Natural killer cell (primary cell): ENCODE data around the gene NRP1. TPM values are rescaled to one million over a fixed set of nuclear protein-coding genes. Genes with fewer than 3 reads are reported as not detected.

Source experiments
- ATAC-seq, 3 donors: fragments of 150-1000 bp in 2 of 3; fragments of 200-7000 bp in 1 of 3; cut with Tn5 transposase; 1 replicate in 1 of 3; 2 replicates in 2 of 3; pipeline ENCODE4 v1.10.0; 2021; ENCODE audit warnings: mild to moderate bottlenecking in 2 of 3, moderate library complexity in 2 of 3
- DNase-seq, 2 donors: peaks; one replicate each; pipeline versions ENCODE4 v3.0.0 to v3.0.0-alpha.2; 2013 to 2021; ENCODE audit warnings: mixed read lengths in 1 of 2
- H3K27ac ChIP-seq: one replicate; pipeline ENCODE4 v1.5.1; 2013; ENCODE audit warnings: mild to moderate bottlenecking, low read length
- H3K27me3 ChIP-seq: one replicate; pipeline ENCODE4 v1.6.1; 2013; ENCODE audit warnings: low read length; ENCODE audit not compliant: control insufficient read depth, insufficient read depth
- H3K36me3 ChIP-seq: one replicate; pipeline ENCODE4 v1.6.1; 2013; ENCODE audit warnings: low read length; ENCODE audit not compliant: control insufficient read depth, insufficient read depth
- H3K4me1 ChIP-seq: one replicate; pipeline ENCODE4 v1.6.1; 2013; ENCODE audit warnings: low read length; ENCODE audit not compliant: control insufficient read depth, insufficient read depth
- H3K4me3 ChIP-seq: one replicate; pipeline ENCODE4 v1.5.1; 2013; ENCODE audit warnings: low read length
- H3K9me3 ChIP-seq: one replicate; pipeline ENCODE4 v1.6.1; 2013; ENCODE audit warnings: low read length; ENCODE audit not compliant: control insufficient read depth, insufficient read depth
- H3K27ac Mint-ChIP-seq, 2 donors: one replicate each; pipeline ENCODE4 v1.8.0; 2022; ENCODE audit warnings: mild to moderate bottlenecking in 2 of 2, mixed read lengths in 2 of 2, moderate library complexity in 1 of 2
- H3K27me3 Mint-ChIP-seq, 2 donors: one replicate each; pipeline ENCODE4 v1.8.0; 2022; ENCODE audit warnings: low read depth in 2 of 2, mixed read lengths in 2 of 2
- H3K36me3 Mint-ChIP-seq: one replicate; pipeline ENCODE4 v1.8.0; 2022; ENCODE audit warnings: mixed read lengths
- H3K4me1 Mint-ChIP-seq, 2 donors: one replicate each; pipeline ENCODE4 v1.8.0; 2022; ENCODE audit warnings: mixed read lengths in 2 of 2
- H3K4me3 Mint-ChIP-seq: one replicate; pipeline ENCODE4 v1.8.0; 2022; ENCODE audit warnings: mild to moderate bottlenecking, moderate library complexity, mixed read lengths
- H3K9me3 Mint-ChIP-seq, 2 donors: one replicate each; pipeline ENCODE4 v1.8.0; 2022; ENCODE audit warnings: mixed read lengths in 2 of 2
- CTCF ChIP-seq: fragments of 200-600 bp; IDR thresholded peaks from one replicate; pipeline ENCODE4 v1.8.0; 2022; ENCODE audit warnings: antibody characterized with exemption
- WGBS: methylation state at CpG from one replicate; pipeline ENCODE4 v1.1.7; 2013; ENCODE audit warnings: missing lambda C conversion rate; ENCODE audit not compliant: insufficient coverage; 5-methylcytosine and 5-hydroxymethylcytosine counted together
- intact Hi-C: fragments of 100-400 bp; cut with micrococcal nuclease; formaldehyde crosslinking; loops from one replicate; pipeline ENCODE4 v1.14.2; 2022
- total RNA-seq, 4 donors: library from RNA; stranded (reverse); fragments of 120-200 nt in 1 of 4; gene quantifications; one replicate each; pipeline versions ENCODE4 v1.2.3 to v1.2.4, GENCODE V29; 2013 to 2022

Gene NRP1
- total RNA-seq, 3 donors from 2014 or later (not counting 1 experiment from before 2014, with no cell fraction given), result 0.16 to 1.5 TPM; not detected in 1

DNA sequence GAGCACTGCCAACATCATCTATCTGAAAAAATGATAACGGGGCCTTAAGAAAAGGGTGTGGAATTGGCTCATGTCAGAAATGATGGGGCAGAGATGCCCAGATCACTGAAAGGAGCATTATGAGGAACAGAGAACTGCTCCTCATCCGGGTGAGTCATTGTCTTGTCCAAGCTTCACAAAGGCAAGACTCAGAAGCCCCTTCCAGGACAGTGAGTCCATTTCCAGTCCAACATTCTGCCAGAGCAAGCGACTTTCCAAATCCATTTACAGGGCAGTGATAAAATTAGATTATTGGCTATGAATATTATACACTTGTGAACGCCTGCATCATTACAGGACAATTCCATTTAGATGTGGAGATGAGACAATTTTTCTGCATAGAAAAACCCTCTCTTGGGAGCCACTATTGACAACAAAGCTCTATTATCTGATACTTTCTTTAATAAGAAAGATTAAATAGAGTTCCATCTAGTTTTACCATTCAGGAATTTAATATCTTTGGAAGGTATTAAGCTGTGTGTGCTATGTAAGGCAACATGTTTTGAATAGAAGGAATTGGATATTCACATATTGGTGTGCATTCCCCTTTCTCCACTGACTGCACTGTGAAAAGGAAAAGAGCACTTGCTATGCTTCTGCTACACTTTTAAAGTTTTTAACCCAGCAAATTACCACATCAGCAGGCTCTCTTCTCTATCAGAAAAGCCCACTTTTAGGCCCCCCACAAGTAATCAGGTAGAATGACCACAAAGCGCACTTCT is 159.6 kb downstream of the NRP1 start:
- no peaks in the 10 kb centered on the region for H3K4me1 ChIP-seq
- no peak overlapping the region for H3K4me3 Mint-ChIP-seq
- H3K27me3 Mint-ChIP-seq, result peaks cover 29 to 60% of the 10 kb centered on the region in 2 donors
- H3K9me3 Mint-ChIP-seq, result no peaks in the 10 kb centered on the region
- H3K36me3 ChIP-seq, result no peaks in the 10 kb centered on the region
- 93% methylated on average over 3 of the region's 5 CpGs for WGBS
- no peak overlapping the region for H3K27ac ChIP-seq
- DNase-seq (no peak), ATAC-seq (no peak)
- H3K36me3 Mint-ChIP-seq, result no peaks in the 10 kb centered on the region
- TF ChIP-seq CTCF, result no peak
- H3K4me1 Mint-ChIP-seq, result no peaks in the 10 kb centered on the region
- H3K27ac Mint-ChIP-seq, result no peak overlapping the region
- peaks cover 4% of the 10 kb centered on the region for H3K27me3 ChIP-seq
- no peaks in the 10 kb centered on the region for H3K9me3 ChIP-seq
- intact Hi-C loops, result no loop called here
- H3K4me3 ChIP-seq, result no peak overlapping the region

- H3K9me3 Mint-ChIP-seq, result no peaks in the 10 kb centered on the region
- ATAC-seq, result no peak
- H3K4me3 Mint-ChIP-seq, result no peak overlapping the region
Measured at GRCh38 chr10:33165911-33166310, 168.6 kb downstream of the NRP1 start.

DNA sequence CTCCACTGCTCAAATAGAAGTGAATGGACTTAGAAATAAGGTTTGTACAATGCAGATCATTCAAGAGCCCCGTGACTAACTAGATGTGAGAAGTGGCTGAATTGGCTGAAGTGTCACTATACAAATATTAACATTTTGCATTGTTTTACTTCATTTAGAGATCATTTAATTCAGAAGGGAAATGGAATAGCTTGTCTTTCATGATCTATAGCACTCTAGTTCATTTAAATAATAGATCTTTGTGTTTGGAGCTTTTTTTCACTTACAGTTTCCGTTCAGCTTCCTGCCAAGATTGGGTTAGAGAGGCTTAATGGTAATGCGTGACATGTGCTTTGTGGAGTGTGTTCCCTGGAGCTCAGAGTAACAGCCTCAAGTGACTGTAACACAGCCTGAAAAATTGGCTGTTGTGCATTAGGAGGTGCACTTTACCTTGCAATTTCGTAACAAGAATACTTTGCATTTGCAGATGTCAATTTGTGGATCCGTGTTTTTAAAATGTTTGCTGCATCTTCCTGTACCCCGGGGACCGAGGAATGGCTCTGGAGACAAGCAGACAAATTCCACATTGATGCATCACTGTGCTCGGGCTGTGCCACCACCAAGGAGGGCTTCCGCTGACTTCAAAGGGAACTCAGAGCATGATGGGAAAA is 170.3 kb downstream of the NRP1 start:
- Histone ChIP-seq H3K27me3 (peaks cover 3% of the 10 kb centered on the region), H3K9me3 (no peaks in the 10 kb centered on the region), H3K27ac (no peak overlapping the region), H3K36me3 (no peaks in the 10 kb centered on the region), H3K4me3 (no peak overlapping the region), H3K4me1 (no peaks in the 10 kb centered on the region)
- H3K4me3 Mint-ChIP-seq, result no peak overlapping the region
- peaks cover 10 to 11% of the 10 kb centered on the region in 2 donors for H3K27me3 Mint-ChIP-seq
- no peak for DNase-seq
- no peak overlapping the region for H3K27ac Mint-ChIP-seq
- no peak for ATAC-seq
- WGBS, result 77% methylated on average over 8 of the region's 9 CpGs
- TF ChIP-seq CTCF, result no peak
- no peaks in the 10 kb centered on the region for H3K9me3 Mint-ChIP-seq
- H3K4me1 Mint-ChIP-seq, result no peaks in the 10 kb centered on the region
- intact Hi-C loops, result no loop called here
- H3K36me3 Mint-ChIP-seq, result no peaks in the 10 kb centered on the region

More at GRCh38 chr10:33165911-33166310, 168.6 kb downstream of the NRP1 start:
- Histone ChIP-seq H3K27me3 (peaks cover 3% of the 10 kb centered on the region), H3K4me3 (no peak overlapping the region), H3K27ac (no peak overlapping the region), H3K9me3 (no peaks in the 10 kb centered on the region), H3K36me3 (no peaks in the 10 kb centered on the region), H3K4me1 (no peaks in the 10 kb centered on the region)
- WGBS, result 79% methylated on average over 2 of the region's 3 CpGs
- Mint-ChIP-seq H3K27me3 (peaks cover 10 to 12% of the 10 kb centered on the region in 2 donors), H3K27ac (no peak overlapping the region), H3K36me3 (no peaks in the 10 kb centered on the region), H3K4me1 (no peaks in the 10 kb centered on the region)
- no peak for DNase-seq
- intact Hi-C loops, result no loop called here
- no peak for TF ChIP-seq CTCF
